GM23338 (cell line): ENCODE data around the gene ACSS3. TPM values are rescaled to one million over a fixed set of nuclear protein-coding genes. Genes with fewer than 3 reads are reported as not detected.

Experiments used
- ATAC-seq: fragments of 200-7000 bp; cut with Tn5 transposase; 3 replicates; pipeline ENCODE4 v1.9.1; 2020
- DNase-seq: peaks from one replicate; pipeline ENCODE4 v3.0.0-alpha.2; 2015; ENCODE audit warnings: low spot score
- H2AFZ ChIP-seq: fragments of 200-600 bp; sonication (generic); 2 replicates; pipeline ENCODE4 v1.8.0; 2016; ENCODE audit warnings: antibody characterized with exemption, mild to moderate bottlenecking, moderate library complexity
- H3F3A ChIP-seq: fragments of 200-600 bp; sonication (generic); replicated peaks from 2 replicates; pipeline ENCODE4 v1.8.0; 2017; ENCODE audit warnings: antibody characterized with exemption, mixed run types, low read depth
- H3K27ac ChIP-seq: fragments of 200-600 bp; sonication (generic); 2 replicates; pipeline ENCODE4 v1.6.1; 2016; ENCODE audit warnings: low read depth
- H3K27me3 ChIP-seq: fragments of 200-600 bp; sonication (generic); 2 replicates; pipeline ENCODE4 v1.8.0; 2016; ENCODE audit warnings: mild to moderate bottlenecking, mixed run types, moderate library complexity; ENCODE audit not compliant: insufficient read depth
- H3K36me3 ChIP-seq: fragments of 200-600 bp; sonication (generic); 2 replicates; pipeline ENCODE4 v1.8.0; 2016; ENCODE audit warnings: mild to moderate bottlenecking; ENCODE audit not compliant: insufficient read depth
- H3K4me1 ChIP-seq: fragments of 200-600 bp; sonication (generic); 2 replicates; pipeline ENCODE4 v1.8.0; 2016; ENCODE audit warnings: mild to moderate bottlenecking, moderate library complexity; ENCODE audit not compliant: insufficient read depth
- H3K4me2 ChIP-seq: fragments of 200-600 bp; sonication (generic); 2 replicates; pipeline ENCODE4 v1.7.1; 2017; ENCODE audit warnings: mixed run types
- H3K4me3 ChIP-seq: fragments of 200-600 bp; sonication (generic); 2 replicates; pipeline ENCODE4 v1.6.1; 2016; ENCODE audit warnings: mixed run types
- H3K79me2 ChIP-seq: fragments of 200-600 bp; sonication (generic); replicated peaks from 2 replicates; pipeline ENCODE4 v1.8.0; 2017; ENCODE audit warnings: mild to moderate bottlenecking; ENCODE audit not compliant: insufficient read depth
- H3K9me2 ChIP-seq: fragments of 200-600 bp; sonication (generic); 2 replicates; pipeline ENCODE4 v1.8.0; 2017; ENCODE audit not compliant: insufficient read depth
- H4K20me1 ChIP-seq: fragments of 200-600 bp; sonication (generic); replicated peaks from 2 replicates; pipeline ENCODE4 v1.8.0; 2017; ENCODE audit warnings: mild to moderate bottlenecking; ENCODE audit not compliant: insufficient read depth
- H3K27ac Mint-ChIP-seq: 2 replicates; pipeline ENCODE4 v1.8.0; 2020; ENCODE audit warnings: inconsistent platforms, mild to moderate bottlenecking, moderate library complexity, mixed read lengths
- H3K27me3 Mint-ChIP-seq: 3 replicates; pipeline ENCODE4 v1.8.0; 2022; ENCODE audit warnings: low read depth, mild to moderate bottlenecking, moderate library complexity, mixed read lengths, inconsistent platforms; ENCODE audit not compliant: insufficient read depth, poor library complexity
- H3K36me3 Mint-ChIP-seq: 3 replicates; pipeline ENCODE4 v1.8.0; 2021; ENCODE audit warnings: low read depth, mild to moderate bottlenecking, inconsistent platforms, moderate library complexity, mixed read lengths
- H3K4me1 Mint-ChIP-seq: 3 replicates; pipeline ENCODE4 v1.8.0; 2020; ENCODE audit warnings: mild to moderate bottlenecking, inconsistent platforms, mixed read lengths
- H3K4me3 Mint-ChIP-seq: 3 replicates; pipeline ENCODE4 v1.8.0; 2021; ENCODE audit warnings: moderate library complexity, mild to moderate bottlenecking, inconsistent platforms, mixed read lengths
- H3K9me3 Mint-ChIP-seq: 3 replicates; pipeline ENCODE4 v1.8.0; 2020; ENCODE audit warnings: moderate library complexity, mild to moderate bottlenecking, inconsistent platforms, mixed read lengths
- CTCF ChIP-seq, 2 experiments: fragments of 200-600 bp in 1 of 2; sonication (generic) in 1 of 2; conservative IDR thresholded peaks; 2 replicates each; pipeline versions ENCODE4 v1.5.1 to v1.6.1; 2016 to 2017; ENCODE audit warnings: antibody characterized with exemption in 2 of 2, low read depth in 2 of 2, mild to moderate bottlenecking in 2 of 2, moderate library complexity in 1 of 2
- ETS1 ChIP-seq: IDR thresholded peaks from 2 replicates; pipeline ENCODE4 v1.6.1; 2016; ENCODE audit warnings: antibody characterized with exemption
- EZH2 ChIP-seq: fragments of 200-600 bp; sonication (generic); IDR thresholded peaks from one replicate; pipeline ENCODE4 v1.8.0; 2017; ENCODE audit warnings: antibody characterized with exemption, mild to moderate bottlenecking, low read depth; ENCODE audit not compliant: unreplicated experiment
- EZH2phosphoT487 ChIP-seq: fragments of 200-600 bp; sonication (generic); IDR thresholded peaks from one replicate; pipeline ENCODE4 v1.8.1; 2018; ENCODE audit warnings: antibody characterized with exemption; ENCODE audit not compliant: unreplicated experiment
- JUNB ChIP-seq: IDR thresholded peaks from one replicate; pipeline ENCODE4 v1.6.1; 2016; ENCODE audit warnings: antibody characterized with exemption; ENCODE audit not compliant: unreplicated experiment
- NANOG ChIP-seq: IDR thresholded peaks from 2 replicates; pipeline ENCODE4 v1.6.1; 2016; ENCODE audit warnings: antibody characterized with exemption, borderline replicate concordance
- POLR2AphosphoS5 ChIP-seq: IDR thresholded peaks from 2 replicates; pipeline ENCODE4 v1.6.1; 2016; ENCODE audit warnings: antibody characterized with exemption, low read depth
- REST ChIP-seq: IDR thresholded peaks from one replicate; pipeline ENCODE4 v1.6.1; 2018; ENCODE audit warnings: antibody characterized with exemption; ENCODE audit not compliant: unreplicated experiment
- ZNF331 ChIP-seq: fragments of 250-450 bp; sonication (Bioruptor Pico); IDR thresholded peaks from 2 replicates; pipeline ENCODE4 v1.5.0; 2020; ENCODE audit warnings: low read depth, mild to moderate bottlenecking, moderate library complexity
- ZNF462 ChIP-seq: fragments of 250-450 bp; sonication (Bioruptor Pico); IDR thresholded peaks from 2 replicates; pipeline ENCODE4 v1.5.0; 2020; ENCODE audit warnings: mild to moderate bottlenecking, moderate library complexity
- polyA plus RNA-seq: library from polyadenylated mRNA; unstranded; fragments of >200 nt; fragmentation: Nextera tagmentation; extraction: Ambion mirVana; gene quantifications from 2 replicates; pipeline ENCODE4 v1.2.1, GENCODE V29; 2016
- total RNA-seq: library from RNA; depleted of rRNA; stranded (reverse); fragments of >200 nt; shearing (Covaris generic); gene quantifications from 2 replicates; pipeline ENCODE4 v1.2.3, GENCODE V29; 2014

Gene ACSS3
- total and polyA plus RNA-seq, 2 experiments from 2014 or later: 7.4 to 28.9 TPM

- peaks cover 10% of the 10 kb centered on the region for H3K4me1 Mint-ChIP-seq
Observed at GRCh38 chr12:81168445-81168844, 90.6 kb downstream of the ACSS3 start.

More at GRCh38 chr12:81168445-81168844, 90.6 kb downstream of the ACSS3 start:
- Histone ChIP-seq H3K4me2 (no peak overlapping the region), H2AFZ (no peak overlapping the region), H3K4me3 (no peak overlapping the region), H3K27me3 (no peaks in the 10 kb centered on the region), H3K79me2 (no peaks in the 10 kb centered on the region), H4K20me1 (no peaks in the 10 kb centered on the region), H3K9me2 (peaks cover 4% of the 10 kb centered on the region; the same call in 1 of the 2 replicates), H3K36me3 (no peaks in the 10 kb centered on the region), H3F3A (no peaks in the 10 kb centered on the region), H3K27ac (no peak overlapping the region), H3K4me1 (no peaks in the 10 kb centered on the region; the same call in 1 of the 2 replicates)
- Mint-ChIP-seq H3K4me3 (no peak overlapping the region), H3K9me3 (no peaks in the 10 kb centered on the region), H3K27ac (no peak overlapping the region), H3K27me3 (no peaks in the 10 kb centered on the region), H3K36me3 (no peaks in the 10 kb centered on the region)
- ATAC-seq (no peak), DNase-seq (no peak)
- no peak for TF ChIP-seq ZNF331
- TF ChIP-seq EZH2phosphoT487: no peak
- TF ChIP-seq EZH2: no peak
- no peak for TF ChIP-seq REST
- TF ChIP-seq ZNF462 (CRISPR knock-in tag): no peak
- no peak for TF ChIP-seq ETS1
- no peak for TF ChIP-seq CTCF (conservative IDR thresholded peaks at IDR 0.05; ENCODE audit: low read depth in 2 of 2)
- no peak for TF ChIP-seq NANOG
- TF ChIP-seq POLR2AphosphoS5: no peak
- TF ChIP-seq JUNB: no peak
